Right atrium auricular region (tissue), 2 donors: ENCODE results near the gene NEURL3. TPM values are rescaled to one million over a fixed set of nuclear protein-coding genes. Genes with fewer than 3 reads are reported as not detected.
"Not testable (repeated sequence)": the region's sequence is repeated elsewhere in the genome, so short reads cannot be mapped to it uniquely, and the experiment has no call there.

ENCODE experiments used
- DNase-seq: peaks from one replicate; pipeline ENCODE4 v3.0.0-alpha.2; 2019; ENCODE audit warnings: low spot score
- H3K27ac ChIP-seq, 2 donors: fragments of 200-600 bp; sonication (generic); 1 replicate in 1 of 2; 2 replicates in 1 of 2; pipeline ENCODE4 v1.5.1; 2016 to 2019
- H3K27me3 ChIP-seq, 2 donors: fragments of 200-600 bp; sonication (generic); one replicate each; pipeline versions ENCODE4 v1.5.1 to v1.6.0; 2017 to 2019
- H3K36me3 ChIP-seq: fragments of 200-600 bp; sonication (generic); one replicate; pipeline ENCODE4 v1.5.1; 2016
- H3K4me1 ChIP-seq, 2 donors: fragments of 200-600 bp; sonication (generic); one replicate each; pipeline versions ENCODE4 v1.5.1 to v1.6.0; 2017 to 2019
- H3K4me3 ChIP-seq, 2 donors: fragments of 200-600 bp; sonication (generic); 1 replicate in 1 of 2; 2 replicates in 1 of 2; pipeline ENCODE4 v1.5.1; 2017 to 2019; ENCODE audit warnings: mild to moderate bottlenecking in 1 of 2, moderate library complexity in 1 of 2
- H3K9me3 ChIP-seq, 2 donors: fragments of 200-600 bp; sonication (generic); one replicate each; pipeline ENCODE4 v1.5.1; 2019
- total RNA-seq, 2 donors: library from RNA; depleted of rRNA; stranded (reverse); fragments of >200 nt; gene quantifications; one replicate each; pipeline ENCODE4 v1.1.0, GENCODE V29; 2016
- TF ChIP-seq, protein P1 (sequence below), 2 donors: fragments of 200-600 bp; sonication (generic); IDR thresholded peaks; one replicate each; pipeline ENCODE4 v1.5.1; 2019; ENCODE audit warnings: antibody characterized with exemption in 2 of 2

Gene NEURL3
- total RNA-seq, 2 donors from 2014 or later = not detected

GRCh38 chr2:96499061-96499960 lies 5.8 kb downstream of the NEURL3 start:
- Histone ChIP-seq H3K36me3 (no peaks in the 10 kb centered on the region), H3K4me3 (no peak overlapping the region), H3K27me3 (peaks cover 0 to 2% of the 10 kb centered on the region in 2 donors), H3K4me1 (peaks cover 0 to 24% of the 10 kb centered on the region in 2 donors), H3K27ac (no peak overlapping the region), H3K9me3 (peaks cover 0 to 15% of the 10 kb centered on the region in 2 donors)
- DNase-seq = peak; percentile 57
- TF ChIP-seq, protein P1, sequence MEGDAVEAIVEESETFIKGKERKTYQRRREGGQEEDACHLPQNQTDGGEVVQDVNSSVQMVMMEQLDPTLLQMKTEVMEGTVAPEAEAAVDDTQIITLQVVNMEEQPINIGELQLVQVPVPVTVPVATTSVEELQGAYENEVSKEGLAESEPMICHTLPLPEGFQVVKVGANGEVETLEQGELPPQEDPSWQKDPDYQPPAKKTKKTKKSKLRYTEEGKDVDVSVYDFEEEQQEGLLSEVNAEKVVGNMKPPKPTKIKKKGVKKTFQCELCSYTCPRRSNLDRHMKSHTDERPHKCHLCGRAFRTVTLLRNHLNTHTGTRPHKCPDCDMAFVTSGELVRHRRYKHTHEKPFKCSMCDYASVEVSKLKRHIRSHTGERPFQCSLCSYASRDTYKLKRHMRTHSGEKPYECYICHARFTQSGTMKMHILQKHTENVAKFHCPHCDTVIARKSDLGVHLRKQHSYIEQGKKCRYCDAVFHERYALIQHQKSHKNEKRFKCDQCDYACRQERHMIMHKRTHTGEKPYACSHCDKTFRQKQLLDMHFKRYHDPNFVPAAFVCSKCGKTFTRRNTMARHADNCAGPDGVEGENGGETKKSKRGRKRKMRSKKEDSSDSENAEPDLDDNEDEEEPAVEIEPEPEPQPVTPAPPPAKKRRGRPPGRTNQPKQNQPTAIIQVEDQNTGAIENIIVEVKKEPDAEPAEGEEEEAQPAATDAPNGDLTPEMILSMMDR (IDR thresholded peaks at IDR 0.05) = no peak

DNA sequence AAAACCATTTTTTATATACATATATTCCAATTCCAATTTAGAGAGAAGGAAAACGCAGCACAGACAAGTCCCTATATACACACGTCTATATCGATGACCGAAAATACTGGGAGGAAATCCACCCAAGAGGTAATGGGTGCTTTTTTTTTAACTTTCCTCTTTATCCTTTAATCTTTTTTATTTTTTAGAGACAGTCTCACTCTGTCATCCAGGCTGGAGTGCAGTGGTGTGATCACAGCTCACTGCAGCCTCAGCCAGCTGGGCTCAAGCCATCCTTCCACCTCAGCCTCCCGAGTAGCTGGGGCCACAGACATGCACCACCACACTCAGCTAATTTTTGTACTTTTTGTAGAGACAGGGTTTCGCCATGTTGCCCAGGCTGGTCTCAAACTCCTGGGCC lies 6.5 kb downstream of the NEURL3 start:
- not testable (repeated sequence) for H3K4me3 ChIP-seq

DNA sequence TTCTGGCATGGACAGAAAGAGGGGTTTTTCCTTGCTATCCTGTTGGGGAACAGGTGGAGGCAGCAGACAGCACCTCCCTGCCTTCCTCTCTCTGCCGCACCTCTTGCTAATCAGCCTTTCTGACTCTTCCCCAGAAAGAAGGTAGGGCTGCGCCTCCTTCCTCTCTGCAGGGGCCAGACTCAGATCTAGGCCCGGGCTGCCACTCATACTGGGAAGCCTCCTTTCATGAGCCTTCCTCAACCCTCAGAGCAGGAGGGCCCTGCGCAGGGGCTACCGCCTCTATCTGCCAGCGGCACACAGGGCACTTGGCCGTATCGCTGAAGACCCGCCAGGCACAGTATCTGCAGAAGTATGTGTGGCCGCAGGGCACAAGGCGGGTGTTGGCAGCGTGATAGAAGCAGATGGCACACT lies 7.1 kb downstream of the NEURL3 start:
- Histone ChIP-seq H3K4me1 (peaks cover 0 to 22% of the 10 kb centered on the region in 2 donors), H3K36me3 (no peaks in the 10 kb centered on the region), H3K4me3 (no peak overlapping the region), H3K27me3 (peaks cover 0 to 2% of the 10 kb centered on the region in 2 donors), H3K27ac (no peak overlapping the region), H3K9me3 (peaks cover 0 to 21% of the 10 kb centered on the region in 2 donors)
- TF ChIP-seq, protein P1 (IDR thresholded peaks at IDR 0.05) = no peak
- DNase-seq = peak; percentile 54

More for the DNA sequence above, 6.5 kb downstream of the NEURL3 start:
- H3K27ac ChIP-seq, H3K36me3 ChIP-seq, DNase-seq, H3K27me3 ChIP-seq: not testable (repeated sequence)
- Histone ChIP-seq H3K9me3 (peaks cover 0 to 21% of the 10 kb centered on the region in 2 donors), H3K4me1 (peaks cover 0 to 24% of the 10 kb centered on the region in 2 donors)

DNA sequence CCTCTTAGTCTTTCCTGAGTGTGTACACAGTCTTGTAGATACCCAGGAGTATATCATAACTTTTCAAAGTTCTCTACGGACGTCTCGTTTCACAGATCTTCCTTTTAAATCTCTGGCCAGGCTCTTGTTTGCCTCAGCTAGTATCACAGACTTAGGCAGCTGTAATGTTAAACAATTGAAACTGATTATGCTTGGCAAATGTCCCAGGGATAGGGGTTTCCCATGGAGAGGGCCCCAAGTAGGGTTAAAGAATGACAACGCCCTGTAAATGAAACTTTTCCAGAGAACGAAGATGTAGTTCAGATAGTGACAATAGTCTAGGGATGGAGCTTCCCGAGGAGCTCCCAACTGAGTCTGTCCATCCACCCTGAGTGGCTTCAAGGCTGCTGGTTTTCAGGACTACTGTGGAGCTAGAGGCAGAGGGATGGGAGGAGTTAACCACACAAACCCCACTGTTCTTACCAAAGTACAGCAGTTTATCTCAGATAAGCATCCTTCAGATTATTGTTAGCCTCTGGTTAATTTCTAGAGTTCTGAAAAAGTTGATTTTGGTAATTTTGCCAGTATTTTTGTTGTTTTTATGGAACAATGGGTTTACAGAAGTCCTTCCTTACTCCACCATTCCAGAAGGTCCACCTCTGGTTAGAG lies 9.1 kb downstream of the NEURL3 start:
- DNase-seq = peak; percentile 32
- Histone ChIP-seq H3K4me3 (no peak overlapping the region), H3K27me3 (peaks cover 0 to 2% of the 10 kb centered on the region in 2 donors), H3K9me3 (peaks cover 0 to 21% of the 10 kb centered on the region in 2 donors), H3K36me3 (no peaks in the 10 kb centered on the region), H3K4me1 (peaks cover 0 to 6% of the 10 kb centered on the region in 2 donors), H3K27ac (no peak overlapping the region)
- TF ChIP-seq, protein P1 (IDR thresholded peaks at IDR 0.05) = no peak

GRCh38 chr2:96494188-96494587 lies 11.0 kb downstream of the NEURL3 start:
- H3K36me3 ChIP-seq = no peaks in the 10 kb centered on the region
- DNase-seq = no peak
- H3K27ac ChIP-seq = no peak overlapping the region
- no peaks in the 10 kb centered on the region for H3K27me3 ChIP-seq
- TF ChIP-seq, protein P1 (IDR thresholded peaks at IDR 0.05) = no peak
- peaks cover 0 to 29% of the 10 kb centered on the region in 2 donors for H3K9me3 ChIP-seq
- no peaks in the 10 kb centered on the region for H3K4me1 ChIP-seq
- no peak overlapping the region for H3K4me3 ChIP-seq

- Histone ChIP-seq H3K4me3 (no peak overlapping the region), H3K27me3 (no peaks in the 10 kb centered on the region), H3K36me3 (no peaks in the 10 kb centered on the region), H3K9me3 (peaks cover 0 to 29% of the 10 kb centered on the region in 2 donors), H3K27ac (no peak overlapping the region), H3K4me1 (no peaks in the 10 kb centered on the region)
- TF ChIP-seq, protein P1 (IDR thresholded peaks at IDR 0.05) = no peak
- DNase-seq = no peak
Observed at GRCh38 chr2:96493072-96493471, 12.1 kb downstream of the NEURL3 start.
